ENCODE data around the gene UBAC2.
"Not testable (repeated sequence)": the region's sequence is repeated elsewhere in the genome, so short reads cannot be mapped to it uniquely, and the experiment has no call there.

GRCh38 chr13:99249178-99249577 lies 48.5 kb downstream of the UBAC2 start:
- TF ChIP-seq CTCF (IDR thresholded peaks at IDR 0.05); POLR2A (IDR thresholded peaks at IDR 0.05); POLR2AphosphoS5 (IDR thresholded peaks at IDR 0.05; ENCODE audit: insufficient read depth in 1 of 2, low read depth in 1 of 2): not testable (repeated sequence)
